H9 (cell line): Measurements from ENCODE around the gene DPP6. TPM values are rescaled to one million over a fixed set of nuclear protein-coding genes. Genes with fewer than 3 reads are reported as not detected.

ENCODE experiments used
- DNase-seq: peaks from one replicate; pipeline ENCODE4 v3.0.0-alpha.2; 2017
- H2AFZ ChIP-seq: one replicate; pipeline ENCODE4 v1.6.1; 2013; ENCODE audit warnings: mild to moderate bottlenecking, low read length, control low read depth, moderate library complexity
- H2AK5ac ChIP-seq: 2 replicates; pipeline ENCODE4 v1.6.1; 2013; ENCODE audit warnings: low read length, control low read depth, mixed read lengths; ENCODE audit not compliant: insufficient read length
- H2BK120ac ChIP-seq: one replicate; pipeline ENCODE4 v1.6.1; 2013; ENCODE audit warnings: low read depth, mild to moderate bottlenecking, low read length, control low read depth, inconsistent platforms; ENCODE audit not compliant: poor library complexity, severe bottlenecking
- H2BK12ac ChIP-seq: 2 replicates; pipeline ENCODE4 v1.6.1; 2013; ENCODE audit warnings: low read length, control low read depth, mixed read lengths, low read depth; ENCODE audit not compliant: insufficient read length
- H2BK15ac ChIP-seq: 2 replicates; pipeline ENCODE4 v1.6.1; 2013; ENCODE audit warnings: low read depth, low read length, control low read depth
- H2BK20ac ChIP-seq: one replicate; pipeline ENCODE4 v1.6.1; 2013; ENCODE audit warnings: low read depth, mild to moderate bottlenecking, low read length, control low read depth, inconsistent platforms; ENCODE audit not compliant: poor library complexity, severe bottlenecking
- H2BK5ac ChIP-seq: 2 replicates; pipeline ENCODE4 v1.6.1; 2013; ENCODE audit warnings: low read length, control low read depth, mixed read lengths; ENCODE audit not compliant: insufficient read length
- H3K14ac ChIP-seq: 2 replicates; pipeline ENCODE4 v1.6.1; 2013; ENCODE audit warnings: low read length, control low read depth; ENCODE audit not compliant: insufficient read depth
- H3K18ac ChIP-seq: 2 replicates; pipeline ENCODE4 v1.6.1; 2013; ENCODE audit warnings: low read depth, mild to moderate bottlenecking, mixed read lengths, low read length, control low read depth; ENCODE audit not compliant: insufficient read length
- H3K23ac ChIP-seq: 2 replicates; pipeline ENCODE4 v1.6.1; 2013; ENCODE audit warnings: low read length, control low read depth, mixed read lengths, low read depth; ENCODE audit not compliant: insufficient read length
- H3K23me2 ChIP-seq: 2 replicates; pipeline ENCODE4 v1.6.1; 2013; ENCODE audit warnings: low read depth, mild to moderate bottlenecking, mixed read lengths, low read length, control low read depth; ENCODE audit not compliant: insufficient read length, poor library complexity, severe bottlenecking
- H3K27ac ChIP-seq: 2 replicates; pipeline ENCODE4 v1.5.1; 2013; ENCODE audit warnings: low read length, control low read depth, mixed read lengths, low read depth; ENCODE audit not compliant: insufficient read length
- H3K27me3 ChIP-seq: 2 replicates; pipeline ENCODE4 v1.6.1; 2013; ENCODE audit warnings: low read length, control low read depth, inconsistent platforms; ENCODE audit not compliant: insufficient read depth
- H3K4ac ChIP-seq: 2 replicates; pipeline ENCODE4 v1.6.1; 2013; ENCODE audit warnings: low read depth, mild to moderate bottlenecking, control low read depth, inconsistent platforms, low read length, moderate library complexity
- H3K4me1 ChIP-seq: 2 replicates; pipeline ENCODE4 v1.6.1; 2013; ENCODE audit warnings: low read length, control low read depth, inconsistent platforms; ENCODE audit not compliant: insufficient read depth
- H3K4me2 ChIP-seq: 2 replicates; pipeline ENCODE4 v1.6.1; 2013; ENCODE audit warnings: low read length, control low read depth, mixed read lengths; ENCODE audit not compliant: insufficient read length, insufficient read depth
- H3K56ac ChIP-seq: 2 replicates; pipeline ENCODE4 v1.6.1; 2013; ENCODE audit warnings: low read depth, mild to moderate bottlenecking, mixed read lengths, low read length, control low read depth; ENCODE audit not compliant: insufficient read length
- H3K79me1 ChIP-seq: 2 replicates; pipeline ENCODE4 v1.6.1; 2013; ENCODE audit warnings: low read depth, mild to moderate bottlenecking, moderate library complexity, low read length, control low read depth, inconsistent platforms; ENCODE audit not compliant: insufficient read depth, poor library complexity, severe bottlenecking
- H3K79me2 ChIP-seq: 2 replicates; pipeline ENCODE4 v1.6.1; 2013; ENCODE audit warnings: low read length, control low read depth, inconsistent platforms; ENCODE audit not compliant: insufficient read depth
- H3K9ac ChIP-seq: 2 replicates; pipeline ENCODE4 v1.6.1; 2013; ENCODE audit warnings: low read length, control low read depth, mixed read lengths; ENCODE audit not compliant: insufficient read length; ENCODE audit errors: extremely low read depth
- H3K9me3 ChIP-seq: one replicate; pipeline ENCODE4 v1.6.1; 2013; ENCODE audit warnings: low read depth, low read length, inconsistent platforms; ENCODE audit not compliant: control insufficient read depth
- H3T11ph ChIP-seq: one replicate; pipeline ENCODE4 v1.6.1; 2013; ENCODE audit warnings: mild to moderate bottlenecking, low read length, control low read depth, inconsistent platforms
- H4K20me1 ChIP-seq: one replicate; pipeline ENCODE4 v1.6.1; 2013; ENCODE audit not compliant: control insufficient read depth, insufficient read length, insufficient read depth
- H4K5ac ChIP-seq: 2 replicates; pipeline ENCODE4 v1.6.1; 2013; ENCODE audit warnings: low read depth, mild to moderate bottlenecking, mixed read lengths, low read length, control low read depth; ENCODE audit not compliant: insufficient read length
- H4K8ac ChIP-seq: replicated peaks from 2 replicates; pipeline ENCODE4 v1.6.1; 2013; ENCODE audit warnings: low read length, control low read depth, mixed read lengths, low read depth; ENCODE audit not compliant: insufficient read length
- H4K91ac ChIP-seq: 2 replicates; pipeline ENCODE4 v1.6.1; 2013; ENCODE audit warnings: low read depth, mild to moderate bottlenecking, moderate library complexity, mixed read lengths, low read length, control low read depth; ENCODE audit not compliant: insufficient read length
- H3K27ac Mint-ChIP-seq, 3 experiments: 2 replicates in 2 of 3; 3 replicates in 1 of 3; pipeline ENCODE4 v1.8.0; 2020 to 2021; ENCODE audit warnings: mixed read lengths in 3 of 3, mild to moderate bottlenecking in 1 of 3, moderate library complexity in 1 of 3
- H3K27me3 Mint-ChIP-seq: 2 replicates; pipeline ENCODE4 v1.8.0; 2021; ENCODE audit warnings: low read depth, mild to moderate bottlenecking, moderate library complexity, mixed read lengths
- H3K36me3 Mint-ChIP-seq, 3 experiments: 2 replicates in 2 of 3; 3 replicates in 1 of 3; pipeline ENCODE4 v1.8.0; 2020 to 2021; ENCODE audit warnings: low read depth in 3 of 3, mixed read lengths in 3 of 3; ENCODE audit not compliant: insufficient read depth in 1 of 3
- H3K4me1 Mint-ChIP-seq, 2 experiments: 2 replicates each; pipeline ENCODE4 v1.8.0; 2020; ENCODE audit warnings: mixed read lengths in 2 of 2
- H3K4me3 Mint-ChIP-seq, 2 experiments: 2 replicates in 1 of 2; 3 replicates in 1 of 2; pipeline ENCODE4 v1.8.0; 2020 to 2021; ENCODE audit warnings: mild to moderate bottlenecking in 2 of 2, mixed read lengths in 2 of 2, moderate library complexity in 1 of 2
- H3K9me3 Mint-ChIP-seq, 2 experiments: 2 replicates in 1 of 2; 3 replicates in 1 of 2; pipeline ENCODE4 v1.8.0; 2020; ENCODE audit warnings: mild to moderate bottlenecking in 2 of 2, mixed read lengths in 2 of 2, moderate library complexity in 1 of 2
- WGBS: extraction: QIAGEN DNeasy Blood & Tissue Kit; methylation state at CpG from one replicate; pipeline ENCODE4 v1.1.7; 2013; ENCODE audit warnings: missing lambda C conversion rate, low lambda C conversion rate, mixed read lengths; ENCODE audit not compliant: insufficient read length; ENCODE audit errors: extremely low coverage; 5-methylcytosine and 5-hydroxymethylcytosine counted together
- total RNA-seq: library from RNA; stranded (reverse); gene quantifications from 2 replicates; pipeline ENCODE4 v1.2.1, GENCODE V29; 2021
- TF ChIP-seq, protein P1 (sequence below): fragments of 200-600 bp; sonication (generic); conservative IDR thresholded peaks from 3 replicates; pipeline ENCODE4 v1.8.0; 2021; ENCODE audit warnings: antibody characterized with exemption, mild to moderate bottlenecking

Gene DPP6
- total RNA-seq, 1 experiment from 2014 or later, result 4.5 TPM

DNA sequence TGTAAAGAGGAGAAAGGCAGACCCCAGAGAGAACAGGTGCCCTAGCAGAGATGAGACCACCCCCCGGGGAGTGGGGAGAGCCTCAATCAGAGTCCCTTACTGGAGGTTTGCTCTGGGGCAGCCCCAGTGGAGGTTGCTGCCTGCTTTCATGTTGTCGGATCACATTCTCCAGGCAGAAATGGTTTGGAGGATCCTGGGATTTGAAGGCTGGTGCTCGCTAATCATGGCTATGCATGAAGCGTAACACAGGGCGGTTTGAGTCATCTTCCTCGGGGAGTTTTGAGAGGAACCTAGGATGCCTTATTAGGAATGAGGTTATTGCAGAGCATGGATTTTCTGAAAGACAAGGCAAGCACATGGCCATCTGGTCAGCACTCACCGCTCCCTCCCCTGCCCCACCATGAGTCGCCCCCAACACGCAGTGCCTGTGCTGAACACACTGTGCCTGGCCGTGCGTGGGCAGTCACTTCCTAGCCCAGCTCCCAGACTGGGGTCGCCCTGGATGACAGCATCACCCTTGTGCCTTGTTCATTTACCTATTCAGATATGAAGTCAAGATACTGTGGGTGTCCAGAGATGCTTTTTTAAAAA lies 319.9 kb downstream of the DPP6 start:
- Mint-ChIP-seq H3K36me3 (no peaks in the 10 kb centered on the region), H3K27me3 (no peaks in the 10 kb centered on the region), H3K4me1 (peaks cover 8 to 10% of the 10 kb centered on the region in 2 experiments), H3K4me3 (no peak overlapping the region), H3K27ac (peak overlapping the region in 1 of 3 experiments; percentile 28; a peak in 1 of 7 replicates), H3K9me3 (no peaks in the 10 kb centered on the region)
- no peaks in the 10 kb centered on the region for H3K9me3 ChIP-seq
- H2AK5ac ChIP-seq, result no peak overlapping the region
- H4K5ac ChIP-seq, result no peak overlapping the region
- H3K14ac ChIP-seq, result no peak overlapping the region
- no peaks in the 10 kb centered on the region for H3K23me2 ChIP-seq
- H4K8ac ChIP-seq, result no peak overlapping the region
- DNase-seq, result no peak
- no CpG with 5 or more reads among the region's 12 CpGs for WGBS
- TF ChIP-seq, protein P1, sequence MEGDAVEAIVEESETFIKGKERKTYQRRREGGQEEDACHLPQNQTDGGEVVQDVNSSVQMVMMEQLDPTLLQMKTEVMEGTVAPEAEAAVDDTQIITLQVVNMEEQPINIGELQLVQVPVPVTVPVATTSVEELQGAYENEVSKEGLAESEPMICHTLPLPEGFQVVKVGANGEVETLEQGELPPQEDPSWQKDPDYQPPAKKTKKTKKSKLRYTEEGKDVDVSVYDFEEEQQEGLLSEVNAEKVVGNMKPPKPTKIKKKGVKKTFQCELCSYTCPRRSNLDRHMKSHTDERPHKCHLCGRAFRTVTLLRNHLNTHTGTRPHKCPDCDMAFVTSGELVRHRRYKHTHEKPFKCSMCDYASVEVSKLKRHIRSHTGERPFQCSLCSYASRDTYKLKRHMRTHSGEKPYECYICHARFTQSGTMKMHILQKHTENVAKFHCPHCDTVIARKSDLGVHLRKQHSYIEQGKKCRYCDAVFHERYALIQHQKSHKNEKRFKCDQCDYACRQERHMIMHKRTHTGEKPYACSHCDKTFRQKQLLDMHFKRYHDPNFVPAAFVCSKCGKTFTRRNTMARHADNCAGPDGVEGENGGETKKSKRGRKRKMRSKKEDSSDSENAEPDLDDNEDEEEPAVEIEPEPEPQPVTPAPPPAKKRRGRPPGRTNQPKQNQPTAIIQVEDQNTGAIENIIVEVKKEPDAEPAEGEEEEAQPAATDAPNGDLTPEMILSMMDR, result no peak
- H3K27ac ChIP-seq, result no peak overlapping the region
- H3K4me2 ChIP-seq, result no peak overlapping the region
- H2BK20ac ChIP-seq, result no peak overlapping the region
- no peaks in the 10 kb centered on the region for H3K27me3 ChIP-seq
- no peaks in the 10 kb centered on the region for H4K20me1 ChIP-seq
- no peak overlapping the region for H3K4ac ChIP-seq
- H4K91ac ChIP-seq, result no peak overlapping the region
- no peak overlapping the region for H3K56ac ChIP-seq
- H3T11ph ChIP-seq, result no peak overlapping the region
- H2BK12ac ChIP-seq, result no peak overlapping the region
- no peaks in the 10 kb centered on the region for H3K79me2 ChIP-seq
- H2BK120ac ChIP-seq, result no peak overlapping the region
- no peak overlapping the region for H3K18ac ChIP-seq
- H2BK5ac ChIP-seq, result no peak overlapping the region
- H2AFZ ChIP-seq, result no peak overlapping the region
- H3K79me1 ChIP-seq, result no peaks in the 10 kb centered on the region
- H2BK15ac ChIP-seq, result no peak overlapping the region
- no peak overlapping the region for H3K9ac ChIP-seq
- H3K23ac ChIP-seq, result no peak overlapping the region
- peaks cover 6% of the 10 kb centered on the region; the same call in 1 of the 2 replicates for H3K4me1 ChIP-seq
